Kidney epithelial cell (primary cell): ENCODE data around the gene SOAT2. TPM values are rescaled to one million over a fixed set of nuclear protein-coding genes. Genes with fewer than 3 reads are reported as not detected.
"Not testable (repeated sequence)": the region's sequence is repeated elsewhere in the genome, so short reads cannot be mapped to it uniquely, and the experiment has no call there.

Experiments
- DNase-seq: peaks from one replicate; pipeline ENCODE4 v3.0.0-alpha.2; 2010; ENCODE audit warnings: low read depth
- H3K27me3 ChIP-seq: 2 replicates; pipeline ENCODE4 v1.6.0; 2011; ENCODE audit warnings: low read length; ENCODE audit not compliant: control insufficient read depth, insufficient read depth
- H3K36me3 ChIP-seq: 2 replicates; pipeline ENCODE4 v1.5.1; 2011; ENCODE audit warnings: low read length; ENCODE audit not compliant: control insufficient read depth, insufficient read depth
- H3K4me3 ChIP-seq: 2 replicates; pipeline ENCODE4 v1.5.1; 2011; ENCODE audit warnings: low read depth, mild to moderate bottlenecking, control low read depth, low read length
- total RNA-seq: library from RNA; depleted of rRNA; stranded (reverse); fragments of >200 nt; gene quantifications from 2 replicates; pipeline ENCODE4 v1.2.3, GENCODE V29; 2015
- TF ChIP-seq, protein P1 (sequence below): IDR thresholded peaks from 2 replicates; pipeline ENCODE4 v1.5.1; 2011; ENCODE audit warnings: mild to moderate bottlenecking, moderate library complexity, low read length, control low read depth, inconsistent platforms; ENCODE audit not compliant: insufficient read depth, poor library complexity, severe bottlenecking

Gene SOAT2
- total RNA-seq, 1 donor from 2014 or later, result not detected

DNA sequence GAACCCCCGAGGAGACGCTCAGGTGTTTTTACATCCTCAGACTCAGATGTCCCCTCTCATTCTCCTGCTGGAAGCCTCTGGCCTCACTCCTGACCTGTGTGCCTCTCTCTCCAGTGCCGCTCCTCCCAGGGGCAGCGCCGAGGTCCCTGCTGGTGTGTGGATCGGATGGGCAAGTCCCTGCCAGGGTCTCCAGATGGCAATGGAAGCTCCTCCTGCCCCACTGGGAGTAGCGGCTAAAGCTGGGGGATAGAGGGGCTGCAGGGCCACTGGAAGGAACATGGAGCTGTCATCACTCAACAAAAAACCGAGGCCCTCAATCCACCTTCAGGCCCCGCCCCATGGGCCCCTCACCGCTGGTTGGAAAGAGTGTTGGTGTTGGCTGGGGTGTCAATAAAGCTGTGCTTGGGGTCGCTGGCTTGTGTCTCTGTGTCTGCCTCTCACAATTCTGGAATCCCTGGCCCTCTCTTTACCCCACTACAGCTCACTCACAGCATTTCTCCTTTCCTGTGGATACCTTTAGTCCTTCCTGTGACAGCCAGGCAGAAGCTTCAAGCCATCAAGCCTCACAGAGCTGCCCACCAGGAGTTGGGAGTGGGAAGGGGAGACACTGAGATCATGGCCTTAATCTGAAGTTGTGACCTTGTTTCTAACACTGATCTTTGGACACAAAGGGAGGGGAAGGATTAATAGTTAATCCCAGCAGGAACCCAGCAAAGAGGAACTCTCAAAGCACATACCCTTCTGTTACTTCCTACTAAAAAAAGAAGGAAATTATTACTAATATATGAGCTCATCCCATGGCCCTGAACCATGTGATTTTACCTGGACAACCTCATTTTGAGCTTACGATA lies 1.1 kb upstream of the SOAT2 start:
- H3K27me3 ChIP-seq, result no peaks in the 10 kb centered on the region
- DNase-seq, result no peak
- no peak overlapping the region for H3K4me3 ChIP-seq
- TF ChIP-seq, protein P1, sequence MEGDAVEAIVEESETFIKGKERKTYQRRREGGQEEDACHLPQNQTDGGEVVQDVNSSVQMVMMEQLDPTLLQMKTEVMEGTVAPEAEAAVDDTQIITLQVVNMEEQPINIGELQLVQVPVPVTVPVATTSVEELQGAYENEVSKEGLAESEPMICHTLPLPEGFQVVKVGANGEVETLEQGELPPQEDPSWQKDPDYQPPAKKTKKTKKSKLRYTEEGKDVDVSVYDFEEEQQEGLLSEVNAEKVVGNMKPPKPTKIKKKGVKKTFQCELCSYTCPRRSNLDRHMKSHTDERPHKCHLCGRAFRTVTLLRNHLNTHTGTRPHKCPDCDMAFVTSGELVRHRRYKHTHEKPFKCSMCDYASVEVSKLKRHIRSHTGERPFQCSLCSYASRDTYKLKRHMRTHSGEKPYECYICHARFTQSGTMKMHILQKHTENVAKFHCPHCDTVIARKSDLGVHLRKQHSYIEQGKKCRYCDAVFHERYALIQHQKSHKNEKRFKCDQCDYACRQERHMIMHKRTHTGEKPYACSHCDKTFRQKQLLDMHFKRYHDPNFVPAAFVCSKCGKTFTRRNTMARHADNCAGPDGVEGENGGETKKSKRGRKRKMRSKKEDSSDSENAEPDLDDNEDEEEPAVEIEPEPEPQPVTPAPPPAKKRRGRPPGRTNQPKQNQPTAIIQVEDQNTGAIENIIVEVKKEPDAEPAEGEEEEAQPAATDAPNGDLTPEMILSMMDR, result no peak
- no peaks in the 10 kb centered on the region for H3K36me3 ChIP-seq

GRCh38 chr12:53103860-53104305 lies 597 bp downstream of the SOAT2 start:
- DNase-seq, result no peak
- no peaks in the 10 kb centered on the region for H3K27me3 ChIP-seq
- TF ChIP-seq, protein P1, result no peak
- no peak overlapping the region for H3K4me3 ChIP-seq
- H3K36me3 ChIP-seq, result no peaks in the 10 kb centered on the region

DNA sequence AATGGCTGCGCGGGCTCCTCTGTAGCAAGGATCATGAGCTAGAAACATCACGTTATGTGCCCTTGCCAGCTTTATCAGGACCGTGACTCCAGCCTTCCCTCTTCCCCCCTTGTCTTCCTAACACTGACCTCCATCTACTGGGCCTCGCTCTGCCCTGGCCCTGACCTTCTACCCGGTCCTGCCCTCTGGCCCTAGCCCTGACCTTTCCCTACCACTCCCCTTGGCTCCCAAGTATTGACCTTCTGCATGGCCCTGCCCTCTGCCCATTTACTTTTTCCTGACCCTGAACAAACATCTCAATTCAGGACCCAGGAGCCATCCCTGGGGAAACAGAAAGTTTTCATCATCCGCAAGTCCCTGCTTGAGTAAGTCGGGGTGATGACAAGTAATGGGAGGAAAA lies 2.0 kb downstream of the SOAT2 start:
- DNase-seq, result no peak
- Histone ChIP-seq H3K36me3 (no peaks in the 10 kb centered on the region), H3K4me3 (no peak overlapping the region), H3K27me3 (no peaks in the 10 kb centered on the region)
- TF ChIP-seq, protein P1, result no peak

- Histone ChIP-seq H3K4me3 (no peak overlapping the region), H3K36me3 (no peaks in the 10 kb centered on the region), H3K27me3 (no peaks in the 10 kb centered on the region)
- TF ChIP-seq, protein P1, result no peak
- DNase-seq, result no peak
Measured at GRCh38 chr12:53105712-53106439, 2.6 kb downstream of the SOAT2 start.

DNA sequence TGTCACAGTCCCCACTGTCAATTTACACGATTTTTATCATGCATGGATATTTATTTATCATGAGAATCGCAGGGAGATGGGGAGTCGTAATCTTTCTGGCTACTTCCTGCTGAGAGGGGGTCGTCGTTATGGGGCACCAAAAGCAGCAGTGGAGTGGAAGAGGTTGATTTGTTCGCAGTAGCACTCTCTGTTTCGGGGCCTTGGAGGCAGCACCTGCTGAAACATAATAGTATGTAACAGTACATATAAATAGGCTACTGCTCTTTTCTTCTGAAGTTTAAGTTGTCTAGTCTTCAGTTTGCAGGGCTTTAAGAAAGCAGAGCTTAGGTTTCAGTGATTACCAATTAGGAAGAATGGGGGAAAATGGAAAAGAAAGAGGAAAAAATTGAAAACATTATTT lies 3.8 kb downstream of the SOAT2 start:
- DNase-seq, result no peak
- Histone ChIP-seq H3K27me3 (no peaks in the 10 kb centered on the region), H3K4me3 (no peak overlapping the region), H3K36me3 (no peaks in the 10 kb centered on the region)
- TF ChIP-seq, protein P1, result no peak

DNA sequence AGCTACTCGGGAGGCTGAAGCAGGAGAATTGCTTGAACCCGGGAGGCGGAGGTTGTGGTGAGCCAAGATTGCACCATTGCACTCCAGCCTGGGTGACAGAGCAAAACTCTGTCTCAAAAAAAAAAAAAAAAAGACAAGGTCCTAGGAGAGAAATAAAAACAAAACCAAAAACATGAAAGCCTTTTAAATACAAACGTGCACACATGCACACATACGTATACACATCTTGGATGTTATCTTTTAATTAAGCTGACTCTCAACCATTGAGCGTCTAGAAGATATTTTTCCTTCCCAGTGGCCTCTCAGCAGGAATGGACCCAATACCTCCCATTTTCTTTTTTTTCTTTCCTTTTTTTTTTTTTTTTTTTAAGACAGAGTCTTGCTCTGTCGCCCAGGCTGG lies 9.1 kb downstream of the SOAT2 start:
- H3K27me3 ChIP-seq, H3K36me3 ChIP-seq, DNase-seq, H3K4me3 ChIP-seq: not testable (repeated sequence)
